Measurements from ENCODE around the gene ESR2.
A peak's percentile ranks its signal among the peaks of the same experiment; 100 is the strongest.

ESR2 gene

GRCh38 chr14:64296561-64296960 is 2.4 kb upstream of the ESR2 start:
- no peak overlapping the region for H2AFZ ChIP-seq (ENCODE audit: low read depth, low read length)
- H4K20me1 ChIP-seq (ENCODE audit: insufficient read depth, low read length), result no peaks in the 10 kb centered on the region
- TF ChIP-seq CTCF (IDR thresholded peaks at IDR 0.05; ENCODE audit: low read depth, low read length) (no peak), EZH2phosphoT487 (IDR thresholded peaks at IDR 0.05; ENCODE audit: low read depth) (no peak)
- H3K4me2 ChIP-seq (ENCODE audit: low read length), result no peak overlapping the region
- H3K27me3 ChIP-seq (ENCODE audit: low read depth, low read length), result peaks cover 34% of the 10 kb centered on the region
- no peak overlapping the region for H3K9ac ChIP-seq (ENCODE audit: low read length)
- no peaks in the 10 kb centered on the region for H3K79me2 ChIP-seq (ENCODE audit: low read length)
- no peak overlapping the region for H3K27ac ChIP-seq (ENCODE audit: low read length)
- H3K4me3 ChIP-seq (ENCODE audit: low read length), result no peak overlapping the region
- no peaks in the 10 kb centered on the region for H3K36me3 ChIP-seq (replicated peaks; ENCODE audit: low read depth, low read length)
- H3K4me1 ChIP-seq (ENCODE audit: low read length), result peaks cover 23% of the 10 kb centered on the region
- no peaks in the 10 kb centered on the region for H3K9me3 ChIP-seq (ENCODE audit: insufficient read depth, low read length)

GRCh38 chr14:64294672-64295413 is 672 bp upstream of the ESR2 start:
- no peaks in the 10 kb centered on the region for H3K36me3 ChIP-seq (replicated peaks; ENCODE audit: low read depth, low read length)
- H3K9ac ChIP-seq (ENCODE audit: low read length), result peak overlapping the region; percentile 71
- H3K27ac ChIP-seq (ENCODE audit: low read length), result no peak overlapping the region
- peak overlapping the region; percentile 84 for H3K4me3 ChIP-seq (ENCODE audit: low read length)
- H3K4me1 ChIP-seq (ENCODE audit: low read length), result peaks cover 23% of the 10 kb centered on the region
- no peaks in the 10 kb centered on the region for H3K9me3 ChIP-seq (ENCODE audit: insufficient read depth, low read length)
- H3K4me2 ChIP-seq (ENCODE audit: low read length), result peak overlapping the region; percentile 96
- peaks cover 34% of the 10 kb centered on the region for H3K27me3 ChIP-seq (ENCODE audit: low read depth, low read length)
- peak; percentile 96 for TF ChIP-seq CTCF (IDR thresholded peaks at IDR 0.05; ENCODE audit: low read depth, low read length)
- no peak for TF ChIP-seq EZH2phosphoT487 (IDR thresholded peaks at IDR 0.05; ENCODE audit: low read depth)
- no peaks in the 10 kb centered on the region for H3K79me2 ChIP-seq (ENCODE audit: low read length)
- H4K20me1 ChIP-seq (ENCODE audit: insufficient read depth, low read length), result no peaks in the 10 kb centered on the region
- peak overlapping the region; percentile 95 for H2AFZ ChIP-seq (ENCODE audit: low read depth, low read length)

- H3K79me2 ChIP-seq (ENCODE audit: low read length), result no peaks in the 10 kb centered on the region
- no peak overlapping the region for H3K9ac ChIP-seq (ENCODE audit: low read length)
- peaks cover 23% of the 10 kb centered on the region for H3K4me1 ChIP-seq (ENCODE audit: low read length)
- TF ChIP-seq EZH2phosphoT487 (IDR thresholded peaks at IDR 0.05; ENCODE audit: low read depth) (no peak), CTCF (IDR thresholded peaks at IDR 0.05; ENCODE audit: low read depth, low read length) (no peak)
- H3K9me3 ChIP-seq (ENCODE audit: insufficient read depth, low read length), result no peaks in the 10 kb centered on the region
- no peak overlapping the region for H3K4me2 ChIP-seq (ENCODE audit: low read length)
- H3K4me3 ChIP-seq (ENCODE audit: low read length), result no peak overlapping the region
- H2AFZ ChIP-seq (ENCODE audit: low read depth, low read length), result no peak overlapping the region
- H3K36me3 ChIP-seq (replicated peaks; ENCODE audit: low read depth, low read length), result no peaks in the 10 kb centered on the region
- no peaks in the 10 kb centered on the region for H4K20me1 ChIP-seq (ENCODE audit: insufficient read depth, low read length)
- H3K27me3 ChIP-seq (ENCODE audit: low read depth, low read length), result peaks cover 17% of the 10 kb centered on the region
- no peak overlapping the region for H3K27ac ChIP-seq (ENCODE audit: low read length)
Measured at GRCh38 chr14:64292197-64292596, 2.0 kb downstream of the ESR2 start.

- TF ChIP-seq CTCF (IDR thresholded peaks at IDR 0.05; ENCODE audit: low read depth, low read length), result no peak
- TF ChIP-seq EZH2phosphoT487 (IDR thresholded peaks at IDR 0.05; ENCODE audit: low read depth), result no peak
- Histone ChIP-seq H3K36me3 (replicated peaks; ENCODE audit: low read depth, low read length) (no peaks in the 10 kb centered on the region), H4K20me1 (ENCODE audit: insufficient read depth, low read length) (no peaks in the 10 kb centered on the region), H3K4me2 (ENCODE audit: low read length) (no peak overlapping the region), H3K9ac (ENCODE audit: low read length) (no peak overlapping the region), H3K4me3 (ENCODE audit: low read length) (no peak overlapping the region), H3K27ac (ENCODE audit: low read length) (no peak overlapping the region), H3K27me3 (ENCODE audit: low read depth, low read length) (peaks cover 10% of the 10 kb centered on the region), H3K9me3 (ENCODE audit: insufficient read depth, low read length) (no peaks in the 10 kb centered on the region), H3K4me1 (ENCODE audit: low read length) (peaks cover 17% of the 10 kb centered on the region), H3K79me2 (ENCODE audit: low read length) (no peaks in the 10 kb centered on the region), H2AFZ (ENCODE audit: low read depth, low read length) (no peak overlapping the region)
Measured at GRCh38 chr14:64289571-64289970, 4.6 kb downstream of the ESR2 start.

All from OCI-LY3 (cell line).